ENCODE results near the gene ELFN2. TPM values are rescaled to one million over a fixed set of nuclear protein-coding genes. Genes with fewer than 3 reads are reported as not detected.

The ELFN2 gene
- total RNA-seq, 1 donor from 2014 or later: 0.97 TPM

DNA sequence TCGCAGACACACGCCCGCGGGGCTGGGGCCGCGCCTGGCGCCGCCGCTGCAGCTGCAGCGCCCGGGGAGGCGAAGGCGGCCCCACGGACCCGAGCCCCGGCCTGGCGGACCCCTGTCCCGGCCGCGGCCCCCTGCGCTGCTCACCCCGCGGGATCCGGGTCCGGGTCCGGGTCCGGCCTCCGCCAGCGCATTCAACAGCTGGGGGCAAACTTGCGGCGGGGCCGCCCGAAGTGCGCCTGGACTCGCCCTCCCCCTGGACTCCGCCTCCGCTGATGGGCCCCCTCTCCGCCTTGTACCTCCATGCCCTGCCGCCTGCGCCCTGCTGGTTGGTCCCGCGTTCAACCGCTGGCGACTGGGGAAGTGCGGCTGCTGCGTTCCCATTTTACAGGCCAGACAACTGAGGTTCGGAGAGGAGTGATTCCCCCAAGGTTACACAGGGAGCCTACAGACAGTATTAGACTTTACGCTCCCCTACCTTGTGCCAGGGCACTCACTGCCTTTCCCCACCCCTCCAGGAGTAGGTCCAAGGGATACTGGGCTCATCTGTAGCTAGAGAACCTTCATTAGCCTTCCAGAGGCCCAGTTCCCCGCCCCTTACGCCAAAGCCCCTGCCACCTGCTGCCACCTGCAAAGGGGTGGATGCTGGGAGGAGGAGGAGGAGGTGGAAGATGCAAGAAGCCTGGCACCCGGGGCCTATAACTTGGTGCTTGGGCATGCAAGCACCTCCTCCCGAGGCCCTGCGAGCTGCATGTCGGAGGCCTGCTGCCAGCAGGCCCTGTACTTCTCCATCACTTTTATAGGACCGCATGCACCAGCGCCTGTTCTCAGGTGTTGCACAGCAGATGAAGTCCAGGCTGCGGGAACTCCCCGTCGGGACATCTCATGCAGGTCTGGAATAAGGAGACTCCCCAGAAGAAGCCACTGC, 694 bp upstream of the ELFN2 start:
- peaks cover 2% of the 10 kb centered on the region for H3K36me3 Mint-ChIP-seq (ENCODE audit: unreplicated experiment)
- TF ChIP-seq, protein P1, sequence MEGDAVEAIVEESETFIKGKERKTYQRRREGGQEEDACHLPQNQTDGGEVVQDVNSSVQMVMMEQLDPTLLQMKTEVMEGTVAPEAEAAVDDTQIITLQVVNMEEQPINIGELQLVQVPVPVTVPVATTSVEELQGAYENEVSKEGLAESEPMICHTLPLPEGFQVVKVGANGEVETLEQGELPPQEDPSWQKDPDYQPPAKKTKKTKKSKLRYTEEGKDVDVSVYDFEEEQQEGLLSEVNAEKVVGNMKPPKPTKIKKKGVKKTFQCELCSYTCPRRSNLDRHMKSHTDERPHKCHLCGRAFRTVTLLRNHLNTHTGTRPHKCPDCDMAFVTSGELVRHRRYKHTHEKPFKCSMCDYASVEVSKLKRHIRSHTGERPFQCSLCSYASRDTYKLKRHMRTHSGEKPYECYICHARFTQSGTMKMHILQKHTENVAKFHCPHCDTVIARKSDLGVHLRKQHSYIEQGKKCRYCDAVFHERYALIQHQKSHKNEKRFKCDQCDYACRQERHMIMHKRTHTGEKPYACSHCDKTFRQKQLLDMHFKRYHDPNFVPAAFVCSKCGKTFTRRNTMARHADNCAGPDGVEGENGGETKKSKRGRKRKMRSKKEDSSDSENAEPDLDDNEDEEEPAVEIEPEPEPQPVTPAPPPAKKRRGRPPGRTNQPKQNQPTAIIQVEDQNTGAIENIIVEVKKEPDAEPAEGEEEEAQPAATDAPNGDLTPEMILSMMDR (IDR thresholded peaks at IDR 0.05): no peak
- no peak overlapping the region for H3K27ac Mint-ChIP-seq (ENCODE audit: unreplicated experiment)
- H3K27me3 Mint-ChIP-seq (ENCODE audit: unreplicated experiment): peaks cover 12% of the 10 kb centered on the region
- no peak for DNase-seq (ENCODE audit: extremely low spot score, unreplicated experiment)
- H3K9me3 Mint-ChIP-seq (ENCODE audit: unreplicated experiment): peaks cover 5% of the 10 kb centered on the region
- H3K4me1 Mint-ChIP-seq (ENCODE audit: unreplicated experiment): peaks cover 43% of the 10 kb centered on the region
- H3K4me3 Mint-ChIP-seq (ENCODE audit: unreplicated experiment): peak overlapping the region; percentile 56

DNA sequence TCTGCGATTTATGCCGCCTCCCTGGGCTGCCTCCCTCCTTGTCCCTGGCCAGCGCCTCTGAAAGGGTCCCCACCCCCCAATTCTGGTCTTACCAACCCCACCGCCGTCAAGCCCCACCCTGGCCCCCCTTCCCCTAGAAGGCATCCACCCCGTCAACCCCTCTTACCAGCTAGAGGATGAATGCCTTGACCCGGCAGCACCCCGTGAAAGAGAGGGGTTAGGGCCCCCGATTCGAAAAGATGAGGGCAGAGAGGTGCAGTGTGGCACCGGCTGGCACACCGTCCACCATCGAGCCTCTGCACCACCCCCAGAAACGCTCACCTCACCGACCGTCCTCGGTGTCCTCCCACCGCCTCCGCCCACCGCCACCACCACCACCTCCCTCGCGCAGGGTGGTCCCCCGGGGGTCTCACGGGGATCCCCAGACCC, 559 bp downstream of the ELFN2 start:
- no peaks in the 10 kb centered on the region for H3K36me3 Mint-ChIP-seq (ENCODE audit: unreplicated experiment)
- no peak overlapping the region for H3K27ac Mint-ChIP-seq (ENCODE audit: unreplicated experiment)
- H3K4me3 Mint-ChIP-seq (ENCODE audit: unreplicated experiment): peak overlapping the region; percentile 69
- H3K27me3 Mint-ChIP-seq (ENCODE audit: unreplicated experiment): peaks cover 12% of the 10 kb centered on the region
- no peak for DNase-seq (ENCODE audit: extremely low spot score, unreplicated experiment)
- TF ChIP-seq, protein P1 (IDR thresholded peaks at IDR 0.05): no peak
- no peaks in the 10 kb centered on the region for H3K9me3 Mint-ChIP-seq (ENCODE audit: unreplicated experiment)
- H3K4me1 Mint-ChIP-seq (ENCODE audit: unreplicated experiment): peaks cover 32% of the 10 kb centered on the region

DNA sequence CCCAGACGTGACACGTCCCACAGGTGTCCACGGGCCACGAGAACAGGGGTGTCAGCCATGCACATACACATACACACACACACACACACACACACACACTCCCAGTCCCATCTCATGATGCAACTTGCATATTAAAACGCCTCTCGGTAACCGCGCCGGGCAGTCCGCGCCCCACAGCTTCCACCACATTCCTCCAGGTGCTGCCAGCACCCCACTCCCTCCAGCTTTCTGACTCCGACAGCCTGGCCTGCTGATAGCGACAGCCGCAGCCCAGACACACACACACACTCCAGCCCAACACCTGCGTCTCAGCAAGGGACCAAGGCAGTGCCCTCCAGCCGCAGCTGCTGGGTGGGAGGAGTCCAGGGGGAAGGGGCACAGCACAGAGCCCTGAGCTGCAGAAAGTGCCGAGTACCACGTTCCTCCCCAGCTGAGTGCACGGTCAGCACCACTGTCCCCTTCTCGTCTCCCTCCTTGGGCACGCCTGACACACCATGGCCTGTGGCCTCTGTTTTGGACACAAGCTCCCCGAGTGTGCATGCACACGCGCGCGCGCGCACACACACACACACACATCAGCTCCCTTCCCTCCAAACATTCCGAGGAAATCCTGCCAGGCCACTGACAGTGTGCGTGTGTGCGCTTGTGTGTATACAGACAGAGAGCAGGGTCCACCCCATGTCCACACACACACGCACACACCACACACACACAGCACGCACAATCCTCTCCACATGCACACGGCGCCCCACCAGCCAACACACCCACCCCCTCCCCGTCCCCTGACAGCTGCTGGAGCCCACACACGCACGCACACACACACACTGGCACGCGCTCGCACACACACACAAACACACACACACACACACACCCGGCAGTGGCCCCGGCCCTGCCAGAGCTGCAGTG, 1.2 kb downstream of the ELFN2 start:
- Mint-ChIP-seq H3K4me1 (ENCODE audit: unreplicated experiment) (peaks cover 25% of the 10 kb centered on the region), H3K36me3 (ENCODE audit: unreplicated experiment) (no peaks in the 10 kb centered on the region), H3K27me3 (ENCODE audit: unreplicated experiment) (peaks cover 17% of the 10 kb centered on the region), H3K27ac (ENCODE audit: unreplicated experiment) (peak overlapping the region; percentile 54), H3K9me3 (ENCODE audit: unreplicated experiment) (no peaks in the 10 kb centered on the region), H3K4me3 (ENCODE audit: unreplicated experiment) (peak overlapping the region; percentile 69)
- TF ChIP-seq, protein P1 (IDR thresholded peaks at IDR 0.05): no peak
- no peak for DNase-seq (ENCODE audit: extremely low spot score, unreplicated experiment)

DNA sequence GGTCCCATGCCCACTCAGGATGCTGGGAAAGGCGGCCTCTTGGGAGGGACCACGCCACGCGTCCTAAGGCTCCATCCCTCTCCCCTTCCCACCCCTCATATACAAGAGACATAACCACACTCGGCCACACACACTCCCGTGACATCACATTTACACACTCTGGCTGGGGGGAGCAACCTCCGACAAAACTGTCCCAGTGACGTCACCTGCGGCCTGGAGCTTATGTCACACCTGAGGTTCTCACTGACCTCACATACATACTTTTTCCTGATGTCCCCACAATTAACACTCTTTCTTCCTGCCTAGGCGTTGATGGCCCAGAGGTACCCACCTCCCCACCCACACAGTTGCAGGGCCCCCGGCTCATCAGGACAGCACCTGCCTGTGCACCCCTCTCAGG, 1.9 kb downstream of the ELFN2 start:
- H3K36me3 Mint-ChIP-seq (ENCODE audit: unreplicated experiment): no peaks in the 10 kb centered on the region

More for the DNA sequence above, 1.9 kb downstream of the ELFN2 start:
- TF ChIP-seq, protein P1 (IDR thresholded peaks at IDR 0.05): no peak
- Mint-ChIP-seq H3K4me1 (ENCODE audit: unreplicated experiment) (peaks cover 25% of the 10 kb centered on the region), H3K27ac (ENCODE audit: unreplicated experiment) (peak overlapping the region; percentile 54), H3K27me3 (ENCODE audit: unreplicated experiment) (peaks cover 24% of the 10 kb centered on the region), H3K4me3 (ENCODE audit: unreplicated experiment) (no peak overlapping the region), H3K9me3 (ENCODE audit: unreplicated experiment) (no peaks in the 10 kb centered on the region)
- DNase-seq (ENCODE audit: extremely low spot score, unreplicated experiment): no peak

Measured in osteocyte (in vitro differentiated cells).